OCI-LY7 (cell line): ENCODE results near the gene REEP6.

ENCODE experiments used
- EZH2phosphoT487 ChIP-seq: fragments of 200-600 bp; sonication (generic); IDR thresholded peaks from 2 replicates; pipeline ENCODE4 v1.6.1; 2018; ENCODE audit warnings: low read depth, borderline replicate concordance, mild to moderate bottlenecking, mixed run types, antibody characterized with exemption, low read length, moderate library complexity, mixed read lengths
- TF ChIP-seq, protein P1 (sequence below): fragments of 200-600 bp; sonication (generic); conservative IDR thresholded peaks from 2 replicates; pipeline ENCODE4 v1.5.1; 2014; ENCODE audit warnings: mild to moderate bottlenecking, antibody characterized with exemption, low read length, moderate library complexity, mixed read lengths

DNA sequence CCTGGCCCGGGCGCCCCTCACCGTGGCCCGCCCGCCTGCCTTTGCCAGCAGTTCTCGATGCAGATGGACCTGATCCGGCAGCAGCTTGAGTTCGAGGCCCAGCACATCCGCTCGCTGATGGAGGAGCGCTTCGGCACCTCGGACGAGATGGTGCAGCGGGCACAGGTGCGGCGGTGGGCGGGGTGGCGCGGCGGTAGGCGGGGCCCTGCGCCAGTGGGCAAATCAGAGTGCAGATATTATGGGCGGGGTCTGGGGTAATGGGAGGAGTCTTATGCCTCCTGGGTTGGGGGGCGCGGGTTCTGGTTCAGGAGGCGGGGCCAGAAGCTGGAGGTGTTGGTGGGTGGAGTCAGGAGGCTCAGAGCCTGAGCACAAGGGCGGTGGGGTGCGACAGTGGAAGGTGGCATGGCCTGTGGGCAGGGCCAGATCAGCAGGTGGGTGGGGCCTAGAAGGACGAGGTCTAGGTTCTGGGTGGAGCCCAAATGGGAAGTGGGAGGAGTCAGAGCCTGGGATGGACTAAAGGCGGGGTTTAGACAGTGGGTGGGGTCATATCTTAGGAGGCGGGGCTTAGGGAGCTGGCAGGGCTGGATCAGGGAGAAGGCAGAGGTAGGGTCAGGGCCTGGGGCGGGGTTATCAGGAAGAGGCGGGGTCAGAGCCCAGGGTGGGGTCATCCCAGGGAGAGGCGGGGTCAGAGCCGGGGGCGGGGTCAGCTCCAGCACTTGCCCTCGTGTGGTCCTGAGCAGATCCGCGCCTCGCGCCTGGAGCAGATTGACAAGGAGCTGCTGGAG, 35.5 kb upstream of the REEP6 start:
- TF ChIP-seq, protein P1, sequence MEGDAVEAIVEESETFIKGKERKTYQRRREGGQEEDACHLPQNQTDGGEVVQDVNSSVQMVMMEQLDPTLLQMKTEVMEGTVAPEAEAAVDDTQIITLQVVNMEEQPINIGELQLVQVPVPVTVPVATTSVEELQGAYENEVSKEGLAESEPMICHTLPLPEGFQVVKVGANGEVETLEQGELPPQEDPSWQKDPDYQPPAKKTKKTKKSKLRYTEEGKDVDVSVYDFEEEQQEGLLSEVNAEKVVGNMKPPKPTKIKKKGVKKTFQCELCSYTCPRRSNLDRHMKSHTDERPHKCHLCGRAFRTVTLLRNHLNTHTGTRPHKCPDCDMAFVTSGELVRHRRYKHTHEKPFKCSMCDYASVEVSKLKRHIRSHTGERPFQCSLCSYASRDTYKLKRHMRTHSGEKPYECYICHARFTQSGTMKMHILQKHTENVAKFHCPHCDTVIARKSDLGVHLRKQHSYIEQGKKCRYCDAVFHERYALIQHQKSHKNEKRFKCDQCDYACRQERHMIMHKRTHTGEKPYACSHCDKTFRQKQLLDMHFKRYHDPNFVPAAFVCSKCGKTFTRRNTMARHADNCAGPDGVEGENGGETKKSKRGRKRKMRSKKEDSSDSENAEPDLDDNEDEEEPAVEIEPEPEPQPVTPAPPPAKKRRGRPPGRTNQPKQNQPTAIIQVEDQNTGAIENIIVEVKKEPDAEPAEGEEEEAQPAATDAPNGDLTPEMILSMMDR: no peak
- TF ChIP-seq EZH2phosphoT487: no peak
